CD14-positive monocyte (primary cell): ENCODE measurements around the gene INPP5F. TPM values are rescaled to one million over a fixed set of nuclear protein-coding genes. Genes with fewer than 3 reads are reported as not detected.

Experiments
- DNase-seq, 3 donors: peaks; one replicate each; pipeline ENCODE4 v3.0.0-alpha.2; 2011 to 2022
- H2AFZ ChIP-seq: 2 replicates; pipeline ENCODE4 v1.6.0; 2012; ENCODE audit warnings: mild to moderate bottlenecking, low read depth, low read length, inconsistent platforms; ENCODE audit not compliant: insufficient read depth, poor library complexity, severe bottlenecking
- H3K27ac ChIP-seq, 2 donors: 1 replicate in 1 of 2; 2 replicates in 1 of 2; pipeline ENCODE4 v1.5.1; 2012 to 2013; ENCODE audit warnings: low read length in 2 of 2, control low read depth in 1 of 2, inconsistent platforms in 1 of 2, low read depth in 1 of 2, mild to moderate bottlenecking in 1 of 2
- H3K27me3 ChIP-seq, 2 donors: one replicate each; pipeline versions ENCODE4 v1.6.0 to v1.6.1; 2011 to 2013; ENCODE audit warnings: low read length in 2 of 2; ENCODE audit not compliant: control insufficient read depth in 2 of 2, insufficient read depth in 2 of 2
- H3K36me3 ChIP-seq, 2 donors: replicated peaks in 1 of 2; 1 replicate in 1 of 2; 2 replicates in 1 of 2; pipeline versions ENCODE4 v1.5.1 to v1.6.1; 2012 to 2013; ENCODE audit warnings: low read length in 2 of 2, control low read depth in 1 of 2, inconsistent platforms in 1 of 2, mild to moderate bottlenecking in 1 of 2; ENCODE audit not compliant: insufficient read depth in 2 of 2, control insufficient read depth in 1 of 2
- H3K4me1 ChIP-seq, 2 donors: 1 replicate in 1 of 2; 2 replicates in 1 of 2; pipeline versions ENCODE4 v1.5.1 to v1.6.1; 2012 to 2013; ENCODE audit warnings: low read length in 2 of 2, control low read depth in 1 of 2, inconsistent platforms in 1 of 2, mild to moderate bottlenecking in 1 of 2, moderate library complexity in 1 of 2; ENCODE audit not compliant: insufficient read depth in 2 of 2, control insufficient read depth in 1 of 2
- H3K4me2 ChIP-seq: replicated peaks from 2 replicates; pipeline ENCODE3; 2012; ENCODE audit warnings: low read length, moderate library complexity, mild to moderate bottlenecking; ENCODE audit not compliant: poor library complexity, severe bottlenecking; ENCODE audit errors: extremely low read depth
- H3K4me3 ChIP-seq, 3 experiments: fragments of 200-600 bp in 1 of 3; sonication (generic) in 1 of 3; replicated peaks in 1 of 3; 1 replicate in 2 of 3; 2 replicates in 1 of 3; pipeline ENCODE4 v1.5.1; 2011 to 2013; ENCODE audit warnings: low read length in 3 of 3, mild to moderate bottlenecking in 3 of 3, control low read depth in 2 of 3, low read depth in 2 of 3, inconsistent platforms in 1 of 3, moderate library complexity in 1 of 3
- H3K79me2 ChIP-seq: 2 replicates; pipeline ENCODE4 v1.6.0; 2012; ENCODE audit warnings: mild to moderate bottlenecking, control low read depth, inconsistent platforms, low read length, moderate library complexity; ENCODE audit not compliant: insufficient read depth
- H3K9ac ChIP-seq: 2 replicates; pipeline ENCODE4 v1.6.0; 2017; ENCODE audit warnings: low read length, mild to moderate bottlenecking; ENCODE audit not compliant: insufficient read depth, poor library complexity, severe bottlenecking
- H3K9me3 ChIP-seq, 2 donors: replicated peaks in 1 of 2; 1 replicate in 1 of 2; 2 replicates in 1 of 2; pipeline versions ENCODE4 v1.5.1 to v1.6.1; 2012 to 2013; ENCODE audit warnings: low read length in 2 of 2, control low read depth in 1 of 2; ENCODE audit not compliant: control insufficient read depth in 1 of 2, insufficient read depth in 1 of 2
- H4K20me1 ChIP-seq: 2 replicates; pipeline ENCODE4 v1.6.0; 2012; ENCODE audit warnings: mild to moderate bottlenecking, low read length, control low read depth, moderate library complexity; ENCODE audit not compliant: insufficient read depth
- H3K27ac Mint-ChIP-seq, 7 donors: one replicate each; pipeline ENCODE4 v1.8.0; 2020; ENCODE audit warnings: mild to moderate bottlenecking in 7 of 7, mixed read lengths in 7 of 7, moderate library complexity in 6 of 7, inconsistent platforms in 2 of 7
- H3K27me3 Mint-ChIP-seq, 3 donors: one replicate each; pipeline ENCODE4 v1.8.0; 2021 to 2022; ENCODE audit warnings: low read depth in 3 of 3, mild to moderate bottlenecking in 3 of 3, mixed read lengths in 3 of 3, moderate library complexity in 3 of 3, inconsistent platforms in 1 of 3
- H3K36me3 Mint-ChIP-seq, 2 donors: one replicate each; pipeline ENCODE4 v1.8.0; 2020; ENCODE audit warnings: mixed read lengths in 2 of 2, inconsistent platforms in 1 of 2, mild to moderate bottlenecking in 1 of 2
- H3K4me1 Mint-ChIP-seq: one replicate; pipeline ENCODE4 v1.8.0; 2020; ENCODE audit warnings: mild to moderate bottlenecking, mixed read lengths
- H3K4me3 Mint-ChIP-seq, 2 donors: one replicate each; pipeline ENCODE4 v1.8.0; 2020; ENCODE audit warnings: mild to moderate bottlenecking in 2 of 2, mixed read lengths in 2 of 2, moderate library complexity in 1 of 2
- H3K9me3 Mint-ChIP-seq, 7 donors: one replicate each; pipeline ENCODE4 v1.8.0; 2020 to 2022; ENCODE audit warnings: mixed read lengths in 7 of 7, mild to moderate bottlenecking in 6 of 7, moderate library complexity in 6 of 7, inconsistent platforms in 2 of 7
- WGBS: methylation state at CpG from one replicate; pipeline ENCODE4 v1.1.5; 2013; ENCODE audit warnings: missing lambda C conversion rate; ENCODE audit not compliant: insufficient coverage; 5-methylcytosine and 5-hydroxymethylcytosine counted together
- intact Hi-C, 2 donors: fragments of 100-400 bp; cut with micrococcal nuclease; formaldehyde crosslinking; loops; one replicate each; pipeline versions ENCODE4 v1.15.0 to v1.15.1; 2023
- polyA plus RNA-seq, 3 donors: library from polyadenylated mRNA; depleted of rRNA in 1 of 3; unstranded in 2 of 3; stranded (reverse) in 1 of 3; fragments of 300-500 nt in 2 of 3; fragments of >200 nt in 1 of 3; fragmentation: Illumina TruSeq in 2 of 3; gene quantifications; 1 replicate in 2 of 3; 2 replicates in 1 of 3; pipeline ENCODE4 v1.2.3, GENCODE V29; 2012 to 2021
- TF ChIP-seq, protein P1 (sequence below): fragments of 200-600 bp; IDR thresholded peaks from one replicate; pipeline ENCODE4 v1.8.0; 2022; ENCODE audit warnings: antibody characterized with exemption, mild to moderate bottlenecking

The INPP5F gene
- polyA plus RNA-seq, 3 donors: 5.1 to 6.9 (median 5.4) TPM

DNA sequence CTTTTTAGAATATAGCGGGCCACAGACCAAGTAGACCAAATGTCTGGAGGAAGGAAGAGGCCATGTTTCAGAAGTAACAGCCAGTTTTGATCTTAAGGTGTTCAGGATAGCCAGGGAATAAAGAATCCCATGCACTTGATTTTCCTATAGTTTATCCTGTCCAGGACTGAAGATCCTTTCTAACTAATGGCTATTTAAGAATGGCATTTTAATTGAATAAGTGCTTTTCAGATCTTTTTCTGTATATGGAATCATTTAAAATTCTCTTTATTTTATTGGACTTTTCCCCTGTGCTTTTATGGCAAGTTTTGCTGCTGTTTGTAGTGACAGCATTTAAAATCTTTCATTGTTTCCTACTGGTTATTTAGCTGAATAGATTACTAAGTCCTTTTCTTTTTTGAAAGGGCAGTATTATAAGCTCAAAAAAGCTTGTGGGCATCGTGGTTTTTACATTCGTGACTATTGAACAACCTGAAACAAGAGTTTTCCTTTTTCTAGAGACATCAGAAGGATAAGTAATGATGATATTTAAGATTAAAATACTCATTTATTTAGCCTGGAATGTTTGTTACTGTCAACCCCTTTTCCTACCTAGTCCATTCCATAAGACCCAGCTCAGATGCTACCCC lies 2.4 kb downstream of the INPP5F start:
- H4K20me1 ChIP-seq: no peaks in the 10 kb centered on the region
- no peak overlapping the region for H3K4me3 Mint-ChIP-seq
- DNase-seq: no peak
- H3K27ac ChIP-seq: no peak overlapping the region
- 50% methylated on average over 1 of the region's 3 CpGs for WGBS
- H3K9me3 ChIP-seq: no peaks in the 10 kb centered on the region
- H3K36me3 ChIP-seq: no peaks in the 10 kb centered on the region
- no peaks in the 10 kb centered on the region for H3K9me3 Mint-ChIP-seq
- peaks cover 30 to 35% of the 10 kb centered on the region in 2 donors for H3K4me1 ChIP-seq
- H3K27me3 ChIP-seq: no peaks in the 10 kb centered on the region
- peaks cover 3 to 11% of the 10 kb centered on the region in 2 donors for H3K36me3 Mint-ChIP-seq
- no peak overlapping the region for H2AFZ ChIP-seq
- peaks cover 0 to 3% (median 2%) of the 10 kb centered on the region in 3 donors for H3K27me3 Mint-ChIP-seq
- H3K4me2 ChIP-seq: no peak overlapping the region
- H3K9ac ChIP-seq: no peak overlapping the region
- H3K4me1 Mint-ChIP-seq: peaks cover 38% of the 10 kb centered on the region
- peaks cover 22% of the 10 kb centered on the region for H3K79me2 ChIP-seq
- intact Hi-C loops: no loop called here
- TF ChIP-seq, protein P1, sequence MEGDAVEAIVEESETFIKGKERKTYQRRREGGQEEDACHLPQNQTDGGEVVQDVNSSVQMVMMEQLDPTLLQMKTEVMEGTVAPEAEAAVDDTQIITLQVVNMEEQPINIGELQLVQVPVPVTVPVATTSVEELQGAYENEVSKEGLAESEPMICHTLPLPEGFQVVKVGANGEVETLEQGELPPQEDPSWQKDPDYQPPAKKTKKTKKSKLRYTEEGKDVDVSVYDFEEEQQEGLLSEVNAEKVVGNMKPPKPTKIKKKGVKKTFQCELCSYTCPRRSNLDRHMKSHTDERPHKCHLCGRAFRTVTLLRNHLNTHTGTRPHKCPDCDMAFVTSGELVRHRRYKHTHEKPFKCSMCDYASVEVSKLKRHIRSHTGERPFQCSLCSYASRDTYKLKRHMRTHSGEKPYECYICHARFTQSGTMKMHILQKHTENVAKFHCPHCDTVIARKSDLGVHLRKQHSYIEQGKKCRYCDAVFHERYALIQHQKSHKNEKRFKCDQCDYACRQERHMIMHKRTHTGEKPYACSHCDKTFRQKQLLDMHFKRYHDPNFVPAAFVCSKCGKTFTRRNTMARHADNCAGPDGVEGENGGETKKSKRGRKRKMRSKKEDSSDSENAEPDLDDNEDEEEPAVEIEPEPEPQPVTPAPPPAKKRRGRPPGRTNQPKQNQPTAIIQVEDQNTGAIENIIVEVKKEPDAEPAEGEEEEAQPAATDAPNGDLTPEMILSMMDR: no peak
- no peak overlapping the region for H3K4me3 ChIP-seq
- no peak overlapping the region for H3K27ac Mint-ChIP-seq

DNA sequence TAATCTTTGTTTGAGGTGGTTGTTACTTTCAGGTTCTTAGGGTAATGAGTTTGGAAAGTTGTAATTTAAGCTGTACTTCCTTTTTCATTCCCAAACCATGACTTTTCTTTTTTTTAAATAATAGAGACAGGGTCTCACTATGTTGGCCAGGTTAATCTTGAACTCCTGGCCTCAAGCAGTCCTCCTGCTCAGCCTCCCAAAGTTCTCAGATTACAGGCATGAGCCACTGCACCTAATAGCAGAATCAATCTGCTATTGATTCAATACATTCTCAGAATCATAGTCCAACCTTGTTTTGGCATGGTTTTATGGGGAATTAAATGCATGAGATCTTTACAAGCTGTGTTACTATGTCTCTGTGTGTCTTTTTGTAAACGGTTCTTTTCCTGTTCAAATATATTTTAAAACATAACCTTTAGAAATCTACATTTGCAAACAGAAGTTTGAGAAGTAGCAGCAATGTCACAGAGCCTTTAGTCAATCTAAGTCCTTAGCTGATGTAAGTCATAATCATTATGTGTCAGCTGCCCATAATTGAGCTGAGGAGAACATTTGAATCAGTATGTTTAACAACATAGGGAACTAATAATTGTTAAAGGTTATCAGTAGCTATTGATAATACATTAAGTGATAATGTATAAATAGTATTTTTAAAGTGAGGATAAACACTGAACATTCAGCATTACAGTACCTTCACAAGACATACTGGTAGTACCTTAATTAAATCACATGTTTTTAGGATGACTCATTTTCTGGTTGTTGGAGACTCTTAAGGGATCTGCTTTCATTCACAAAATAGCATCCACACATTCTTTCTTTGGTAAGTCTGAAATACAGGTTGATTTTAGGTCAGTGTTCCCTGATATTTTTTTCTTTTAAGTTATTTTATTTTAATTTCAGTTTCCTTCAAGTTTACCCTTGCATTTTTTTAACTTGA lies 8.8 kb downstream of the INPP5F start:
- no peak overlapping the region for H3K4me2 ChIP-seq
- H3K9me3 Mint-ChIP-seq: no peaks in the 10 kb centered on the region
- no peak overlapping the region for H3K4me3 ChIP-seq
- no peaks in the 10 kb centered on the region for H3K27me3 ChIP-seq
- peaks cover 9% of the 10 kb centered on the region for H3K79me2 ChIP-seq
- no peak overlapping the region for H3K27ac Mint-ChIP-seq
- no CpG with 5 or more reads among the region's 1 CpG for WGBS
- H3K9ac ChIP-seq: no peak overlapping the region
- intact Hi-C loops: no loop called here
- no peaks in the 10 kb centered on the region for H3K36me3 ChIP-seq
- no peaks in the 10 kb centered on the region for H3K9me3 ChIP-seq
- H3K27me3 Mint-ChIP-seq: no peaks in the 10 kb centered on the region
- no peak for DNase-seq
- no peak overlapping the region for H3K27ac ChIP-seq
- H3K4me3 Mint-ChIP-seq: no peak overlapping the region
- peaks cover 0 to 11% of the 10 kb centered on the region in 2 donors for H3K36me3 Mint-ChIP-seq
- H3K4me1 ChIP-seq: no peaks in the 10 kb centered on the region
- H2AFZ ChIP-seq: no peak overlapping the region
- peaks cover 10% of the 10 kb centered on the region for H4K20me1 ChIP-seq
- TF ChIP-seq, protein P1: no peak
- peaks cover 3% of the 10 kb centered on the region for H3K4me1 Mint-ChIP-seq
